ENCODE data around the gene NUCB2.

NUCB2 gene

GRCh38 chr11:17287058-17287457 lies 10.5 kb downstream of the NUCB2 start:
- TF ChIP-seq ZFX (IDR thresholded peaks at IDR 0.05) (no peak), CTCF (conservative IDR thresholded peaks at IDR 0.05) (no peak)
- H3K27ac ChIP-seq, result no peak overlapping the region

GRCh38 chr11:17291710-17292109 lies 15.2 kb downstream of the NUCB2 start:
- H3K27ac ChIP-seq, result no peak overlapping the region
- no peak for TF ChIP-seq CTCF (conservative IDR thresholded peaks at IDR 0.05)
- no peak for TF ChIP-seq ZFX (IDR thresholded peaks at IDR 0.05)

- H3K27ac ChIP-seq, result no peak overlapping the region
These were observed 16.8 kb downstream of the NUCB2 start for GRCh38 chr11:17293311-17293710.

GRCh38 chr11:17294033-17294432 lies 17.5 kb downstream of the NUCB2 start:
- no peak for TF ChIP-seq ZFX (IDR thresholded peaks at IDR 0.05)
- no peak for TF ChIP-seq CTCF (conservative IDR thresholded peaks at IDR 0.05)

More at GRCh38 chr11:17293311-17293710, 16.8 kb downstream of the NUCB2 start:
- TF ChIP-seq ZFX (IDR thresholded peaks at IDR 0.05), result no peak
- no peak for TF ChIP-seq CTCF (conservative IDR thresholded peaks at IDR 0.05)

GRCh38 chr11:17296852-17297559 lies 20.5 kb downstream of the NUCB2 start:
- H3K27ac ChIP-seq, result no peak overlapping the region

More at GRCh38 chr11:17294033-17294432, 17.5 kb downstream of the NUCB2 start:
- no peak overlapping the region for H3K27ac ChIP-seq

GRCh38 chr11:17298302-17298701 lies 21.8 kb downstream of the NUCB2 start:
- no peak for TF ChIP-seq CTCF (conservative IDR thresholded peaks at IDR 0.05)
- TF ChIP-seq ZFX (IDR thresholded peaks at IDR 0.05), result no peak
- no peak overlapping the region for H3K27ac ChIP-seq

More at GRCh38 chr11:17296852-17297559, 20.5 kb downstream of the NUCB2 start:
- no peak for TF ChIP-seq ZFX (IDR thresholded peaks at IDR 0.05)
- TF ChIP-seq CTCF (conservative IDR thresholded peaks at IDR 0.05), result no peak

- no peak overlapping the region for H3K27ac ChIP-seq
- TF ChIP-seq CTCF (conservative IDR thresholded peaks at IDR 0.05), result no peak
- TF ChIP-seq ZFX (IDR thresholded peaks at IDR 0.05), result no peak
These were observed 23.8 kb downstream of the NUCB2 start for GRCh38 chr11:17300372-17300771.

Data from C4-2B (cell line).